ENCODE results near the gene ZNRF3.
"Not testable (repeated sequence)": the region's sequence is repeated elsewhere in the genome, so short reads cannot be mapped to it uniquely, and the experiment has no call there.

ZNRF3 gene

DNA sequence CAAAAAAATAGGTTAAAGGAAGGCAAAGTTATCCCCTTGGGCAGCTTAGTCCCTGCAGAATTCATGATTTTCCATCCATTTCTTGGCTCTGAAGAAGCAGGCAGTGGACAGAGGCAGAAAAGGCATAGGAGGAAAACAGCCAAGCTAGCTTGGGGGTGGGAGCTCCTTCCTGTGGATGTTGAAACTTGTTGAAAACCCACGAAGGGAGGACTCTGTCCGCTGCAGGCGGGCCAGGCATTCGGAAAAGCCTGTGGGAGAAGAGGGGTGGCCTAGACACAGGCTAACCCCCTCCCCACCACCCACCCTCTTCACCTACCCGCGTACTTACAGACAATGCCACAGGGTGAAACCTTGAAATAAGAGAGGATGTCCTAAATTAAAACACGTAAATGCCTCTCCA, 106.1 kb downstream of the ZNRF3 start:
- no peak for DNase-seq

DNA sequence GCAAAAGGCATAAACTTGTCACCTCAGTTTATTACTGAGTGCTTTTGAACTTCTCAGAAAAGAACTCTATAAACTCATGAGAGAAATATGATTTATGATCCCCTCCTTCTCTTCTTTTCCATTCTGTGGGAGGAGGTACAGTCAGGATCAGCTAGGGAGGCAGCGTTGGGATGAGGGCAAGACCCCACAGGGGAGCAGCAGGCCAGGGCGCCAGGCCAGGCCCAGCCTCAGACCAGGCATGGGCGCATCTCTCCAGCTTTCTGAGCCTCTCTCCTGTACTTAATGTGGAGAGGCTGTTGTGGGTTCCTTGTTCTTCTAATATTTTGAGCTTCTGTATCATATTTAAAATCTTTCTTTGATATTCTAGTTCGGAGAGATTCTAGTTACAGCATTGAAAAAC, 106.5 kb downstream of the ZNRF3 start:
- no peak for DNase-seq

DNA sequence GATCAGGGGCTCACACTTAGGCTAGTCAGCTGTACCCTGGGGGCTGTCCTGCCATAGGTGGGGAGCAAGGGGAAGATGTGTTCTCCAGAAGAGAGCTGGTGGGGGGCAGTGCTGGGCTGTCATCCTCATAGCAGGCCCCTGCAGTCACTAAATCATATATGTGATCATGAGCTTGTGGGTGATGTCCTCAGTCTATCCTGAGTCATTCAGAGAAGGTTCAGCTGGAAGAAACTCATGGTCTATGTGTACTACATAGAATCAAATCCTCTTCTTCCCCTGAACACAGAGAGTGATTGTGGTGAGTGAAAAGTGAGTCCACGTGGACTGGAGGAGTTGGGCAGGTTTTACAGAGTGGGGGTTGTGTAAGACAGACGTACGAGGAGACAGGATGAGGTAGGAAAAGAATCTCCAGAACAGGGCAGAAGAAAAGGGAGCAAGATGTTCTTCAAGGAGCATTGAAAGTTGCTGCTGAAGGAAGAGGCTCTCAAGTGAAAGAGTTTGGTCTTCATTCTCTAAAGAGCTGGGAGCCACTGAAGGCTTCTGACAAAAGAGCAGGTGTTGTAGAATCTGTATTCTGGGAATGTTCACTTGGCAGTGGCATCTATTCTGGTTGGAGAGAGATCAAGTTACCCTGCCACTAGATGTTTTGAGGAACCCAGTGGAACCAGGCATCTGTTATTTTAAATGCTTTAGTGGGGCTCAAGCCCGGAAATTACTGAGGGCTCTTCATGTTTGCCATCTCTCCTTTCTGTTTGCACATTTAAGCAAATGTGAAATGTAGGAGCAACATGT, 109.4 kb downstream of the ZNRF3 start:
- no peak for DNase-seq

DNA sequence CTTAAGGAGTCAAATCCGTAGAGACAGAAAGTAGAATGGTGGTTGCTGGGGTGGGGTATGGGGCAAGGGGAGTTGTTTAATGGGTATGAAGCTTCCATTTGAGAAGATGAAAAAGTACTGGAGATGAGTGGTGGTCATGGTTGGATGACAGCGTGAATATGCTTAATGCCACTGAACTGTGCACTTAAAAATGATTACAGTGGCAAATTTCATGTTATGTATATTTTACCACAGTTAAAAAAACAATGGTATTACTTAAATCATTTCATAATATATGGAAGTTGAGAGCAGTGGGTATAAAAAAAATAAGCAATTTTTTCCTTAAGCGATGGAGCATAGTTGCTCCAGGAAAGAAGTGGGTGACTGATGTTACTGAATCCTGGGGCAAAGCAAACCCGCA, 111.2 kb downstream of the ZNRF3 start:
- DNase-seq = no peak

GRCh38 chr22:28995551-28995950, 112.2 kb downstream of the ZNRF3 start:
- no peak for DNase-seq

GRCh38 chr22:28997342-28997741, 114.0 kb downstream of the ZNRF3 start:
- no peak for DNase-seq

- DNase-seq = no peak
These were observed 115.3 kb downstream of the ZNRF3 start for GRCh38 chr22:28998681-28999080.

DNA sequence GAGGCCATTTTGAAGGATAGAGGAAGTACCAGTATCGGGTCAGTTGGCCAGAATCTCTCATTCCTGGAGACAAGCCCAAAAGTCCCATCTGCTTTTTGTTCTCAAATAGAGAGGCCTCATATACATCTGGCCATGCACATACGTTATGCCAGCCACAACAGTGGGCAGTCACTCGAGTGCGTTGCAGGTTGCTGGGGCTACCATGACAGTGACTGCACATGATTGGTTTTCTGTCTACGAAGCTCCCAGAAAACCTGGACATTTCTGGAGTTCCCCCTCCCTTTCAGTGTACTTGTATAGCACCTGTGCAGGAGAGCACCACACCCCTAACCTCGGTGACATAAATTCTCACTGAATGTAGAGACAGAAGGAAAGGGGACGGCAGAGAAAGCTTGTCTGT, 116.1 kb downstream of the ZNRF3 start:
- DNase-seq = no peak

DNA sequence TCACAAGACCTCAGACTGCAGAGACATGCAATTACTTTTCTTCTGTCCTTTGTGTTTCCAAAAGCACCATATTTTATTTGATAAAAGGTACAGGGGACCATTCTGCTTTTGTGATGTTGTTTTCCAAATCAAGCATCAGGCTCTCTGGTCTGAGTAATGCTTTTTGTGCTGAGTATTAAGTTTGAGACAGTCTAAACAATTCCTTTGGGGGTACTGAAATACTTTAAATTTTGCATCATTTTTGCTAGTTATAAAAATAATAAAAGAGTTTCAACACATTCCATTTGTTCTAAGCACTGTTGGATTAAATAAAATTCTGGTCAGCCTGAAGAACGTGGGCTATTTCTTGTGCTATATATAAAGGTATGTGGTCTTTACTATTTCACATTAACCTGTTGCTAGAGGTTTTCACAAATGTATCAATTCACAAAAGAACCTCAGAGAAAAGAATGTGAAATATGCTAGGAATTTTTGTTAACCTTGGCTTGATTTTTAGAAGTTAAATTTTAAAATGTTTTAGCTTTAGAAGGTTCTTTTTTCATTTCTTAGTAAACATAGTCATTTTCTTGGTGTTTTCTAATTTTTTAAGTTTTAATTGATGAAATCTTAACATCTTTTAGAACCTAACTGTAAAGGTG, 116.7 kb downstream of the ZNRF3 start:
- no peak for DNase-seq

DNA sequence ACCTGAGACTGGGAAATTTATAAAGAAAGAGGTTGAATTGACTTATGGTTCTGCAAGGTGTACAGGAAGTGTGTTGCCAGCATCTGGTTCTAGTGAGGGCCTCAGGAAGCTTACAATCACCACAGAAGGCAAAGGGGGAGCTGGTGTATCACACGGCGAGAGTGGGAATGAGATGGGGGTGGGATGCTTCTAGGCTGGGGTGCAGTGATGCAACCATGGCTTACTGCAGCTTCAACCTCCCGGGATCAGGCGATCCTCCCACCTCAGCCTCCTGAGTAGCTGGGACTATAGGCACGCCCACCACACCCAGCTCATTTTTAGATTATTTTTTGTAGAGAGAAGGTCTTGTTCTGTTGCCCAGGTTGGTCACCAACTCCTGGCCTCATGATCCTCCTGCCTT, 117.3 kb downstream of the ZNRF3 start:
- no peak for DNase-seq

GRCh38 chr22:29002603-29003002, 119.2 kb downstream of the ZNRF3 start:
- DNase-seq = no peak

DNA sequence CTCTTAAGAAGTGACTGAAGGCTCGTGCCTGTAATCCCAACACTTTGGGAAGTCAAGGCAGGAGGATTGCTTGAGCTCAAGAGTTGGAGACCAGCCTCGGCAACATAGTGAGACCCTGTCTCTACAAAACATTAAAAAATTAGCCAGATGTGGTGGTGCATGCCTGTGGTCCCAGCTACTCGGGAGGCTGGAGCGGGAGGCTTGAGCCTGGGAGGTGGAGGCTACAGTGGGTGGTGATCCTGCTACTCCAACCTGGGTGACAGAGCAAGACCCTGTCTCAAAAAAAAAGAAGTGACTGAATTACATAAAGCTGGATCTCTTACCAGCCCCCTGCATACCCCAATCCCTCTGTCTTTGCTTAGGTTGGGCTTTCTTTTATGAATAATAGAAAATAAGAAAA, 120.2 kb downstream of the ZNRF3 start:
- no peak for DNase-seq

GRCh38 chr22:29003975-29004646, 120.7 kb downstream of the ZNRF3 start:
- no peak for DNase-seq

GRCh38 chr22:29004647-29005371, 121.4 kb downstream of the ZNRF3 start:
- no peak for DNase-seq

DNA sequence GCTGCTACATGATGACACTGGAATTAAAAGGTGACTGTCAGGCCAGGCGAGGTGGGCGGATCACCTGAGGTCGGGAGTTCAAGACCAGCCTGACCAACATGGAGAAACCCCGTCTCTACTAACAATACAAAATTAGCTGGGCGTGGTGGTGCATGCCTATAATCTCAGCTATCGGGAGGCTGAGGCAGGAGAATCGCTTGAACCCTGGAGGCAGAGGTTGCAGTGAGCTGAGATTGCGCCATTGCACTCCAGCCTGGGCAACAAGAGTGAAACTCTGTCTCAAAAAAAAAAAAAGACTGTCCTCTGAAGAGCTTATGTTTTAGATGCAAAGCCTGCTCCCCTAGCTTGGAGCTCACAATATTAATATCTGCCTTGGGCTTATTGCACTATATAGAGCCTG, 122.4 kb downstream of the ZNRF3 start:
- not testable (repeated sequence) for DNase-seq

DNA sequence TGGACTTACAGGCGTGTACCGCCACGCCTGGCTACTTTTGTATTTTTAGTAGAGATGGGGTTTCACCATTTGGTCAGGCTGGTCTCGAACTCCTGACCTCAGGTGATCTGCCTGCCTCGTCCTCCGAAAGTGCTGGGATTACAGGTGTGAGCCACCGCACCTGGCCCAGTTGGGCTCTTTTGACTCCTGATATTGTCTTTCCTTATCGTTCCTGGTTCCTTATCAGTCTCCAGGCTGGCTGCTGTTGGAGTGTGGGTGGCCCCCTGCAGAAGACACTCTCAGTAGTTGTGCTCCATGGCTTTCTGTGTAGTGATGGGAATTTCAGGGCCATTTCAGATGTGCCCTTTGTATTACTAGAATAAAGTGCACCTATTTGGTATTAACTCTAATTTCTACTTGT, 123.0 kb downstream of the ZNRF3 start:
- DNase-seq = no peak

- DNase-seq = no peak
These were observed 125.8 kb downstream of the ZNRF3 start for GRCh38 chr22:29009148-29009547.

GRCh38 chr22:29011240-29012100, 128.1 kb downstream of the ZNRF3 start:
- no peak for DNase-seq

DNA sequence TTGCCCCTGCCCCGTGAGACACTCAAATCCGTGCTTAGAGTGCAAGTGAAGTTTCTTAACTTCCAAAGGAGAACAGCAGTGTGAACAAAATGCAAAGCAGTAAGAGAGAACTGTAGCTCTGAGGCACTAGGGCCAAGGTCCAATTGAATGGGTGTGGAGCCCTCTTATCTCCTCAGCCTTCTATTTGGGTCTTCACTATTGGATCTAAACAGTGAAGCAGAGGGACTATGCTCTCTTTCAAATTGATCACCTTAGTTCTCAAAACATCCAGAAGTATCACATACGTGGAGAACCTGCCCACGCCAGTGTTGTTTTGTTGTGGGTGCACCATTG, 128.7 kb downstream of the ZNRF3 start:
- DNase-seq = no peak

GRCh38 chr22:29012952-29013351, 129.6 kb downstream of the ZNRF3 start:
- no peak for DNase-seq

DNA sequence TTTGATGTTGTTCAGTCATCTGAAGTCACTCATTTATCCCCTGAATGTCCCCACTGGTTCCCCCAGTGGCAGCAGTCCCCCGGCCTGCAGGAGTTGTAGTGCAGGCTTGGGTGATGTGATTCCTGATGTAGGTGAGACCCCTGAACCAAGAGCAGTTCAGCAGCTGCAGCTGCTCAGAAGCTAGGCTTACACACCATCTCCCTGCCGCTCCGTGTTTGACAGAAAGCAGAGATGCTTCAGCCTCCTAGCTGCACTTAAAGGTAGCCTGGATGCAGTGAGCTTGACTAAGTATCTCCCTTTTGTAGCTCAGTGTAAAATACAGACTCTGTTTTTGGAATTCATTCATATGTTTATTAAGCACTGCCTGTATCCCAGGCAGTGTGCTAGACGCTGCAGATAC, 130.9 kb downstream of the ZNRF3 start:
- DNase-seq = no peak

DNA sequence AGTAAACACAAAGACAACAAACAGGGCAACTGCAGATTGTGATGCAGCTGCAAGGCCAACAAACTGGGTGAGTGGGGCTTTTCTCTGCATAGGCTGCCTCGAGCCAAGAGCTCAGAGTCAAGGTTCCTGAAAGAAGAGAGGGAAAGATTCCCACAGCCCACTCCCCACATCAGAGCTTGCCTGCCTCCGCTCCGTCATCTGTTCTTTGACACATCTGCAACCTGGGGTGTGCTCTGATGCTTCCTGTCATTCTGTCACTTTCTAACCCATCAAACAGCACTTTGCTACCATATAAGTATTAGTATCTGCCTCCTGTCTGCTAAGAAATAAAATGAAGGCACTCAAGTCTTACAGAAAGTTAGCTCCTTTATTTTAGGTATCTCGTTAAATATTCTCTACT, 131.4 kb downstream of the ZNRF3 start:
- no peak for DNase-seq

Data from NCI-H1694 (cell line).